NCI-H69 (cell line): ENCODE measurements around the gene HS6ST3.
A peak's percentile ranks its signal among the peaks of the same experiment; 100 is the strongest.

Experiments
- DNase-seq: peaks from one replicate; lab custom pipeline; 2025; lab: John Stamatoyannopoulos, UW

Gene HS6ST3

GRCh38 chr13:96539791-96540190 lies 449.9 kb downstream of the HS6ST3 start:
- no peak for DNase-seq

DNA sequence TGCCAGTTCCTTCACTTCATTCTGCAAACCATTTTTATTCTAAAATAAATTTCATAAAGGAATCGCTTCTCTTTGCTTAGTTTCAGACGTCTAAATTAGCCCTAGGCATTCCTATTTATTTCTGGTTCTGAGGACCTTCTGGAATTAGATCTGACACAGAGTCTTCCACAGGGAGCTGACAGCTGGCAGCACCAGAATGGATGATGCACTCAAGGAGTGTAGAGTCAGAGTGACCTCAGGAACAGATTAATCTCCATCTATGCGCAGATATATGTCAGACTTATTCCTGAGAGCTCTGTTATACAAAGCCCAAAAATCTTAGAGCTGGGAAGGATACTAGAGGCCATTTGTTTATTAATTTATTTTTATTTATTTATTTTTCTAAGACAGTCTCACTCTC lies 450.8 kb downstream of the HS6ST3 start:
- DNase-seq = no peak

DNA sequence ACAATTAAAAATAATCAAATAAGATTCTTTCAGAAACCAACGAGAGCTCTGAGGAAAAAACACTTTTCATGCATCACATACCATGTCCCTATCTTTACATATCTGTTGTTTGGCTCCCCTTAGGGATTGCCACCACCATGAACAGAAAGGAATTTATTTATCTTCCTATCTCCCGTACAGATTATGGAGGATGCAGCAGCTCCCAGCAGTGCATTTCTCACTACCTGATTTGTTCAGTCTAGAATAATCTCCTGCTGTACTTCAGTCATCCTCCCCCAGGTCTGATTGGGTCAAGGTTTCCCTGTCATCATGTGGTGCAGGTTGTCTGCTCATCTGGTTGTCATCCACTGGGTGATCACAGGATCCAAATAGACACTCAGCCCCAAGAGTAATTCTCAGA lies 453.1 kb downstream of the HS6ST3 start:
- no peak for DNase-seq

- no peak for DNase-seq
Observed at GRCh38 chr13:96544957-96545356, 455.1 kb downstream of the HS6ST3 start.

- no peak for DNase-seq
Observed at GRCh38 chr13:96546463-96546862, 456.6 kb downstream of the HS6ST3 start.

DNA sequence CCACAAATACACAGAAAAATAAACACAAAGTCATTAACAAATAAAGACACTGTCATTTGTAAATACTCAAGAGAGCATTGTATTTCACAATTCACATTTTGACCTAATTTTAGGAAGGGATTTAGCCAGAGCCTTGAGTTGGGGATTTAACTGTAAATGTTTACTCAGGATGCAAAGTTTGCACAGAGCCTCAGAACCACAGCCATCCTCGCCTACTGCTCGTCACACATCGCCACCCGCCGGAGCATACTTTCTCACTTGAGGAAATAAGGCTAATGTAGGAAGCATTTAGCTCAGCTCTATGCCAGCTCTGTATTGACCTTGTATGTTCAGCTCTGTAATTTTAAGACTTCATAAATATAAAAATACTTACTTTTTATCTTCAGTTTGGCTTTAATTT lies 461.6 kb downstream of the HS6ST3 start:
- peak; percentile 26 for DNase-seq

DNA sequence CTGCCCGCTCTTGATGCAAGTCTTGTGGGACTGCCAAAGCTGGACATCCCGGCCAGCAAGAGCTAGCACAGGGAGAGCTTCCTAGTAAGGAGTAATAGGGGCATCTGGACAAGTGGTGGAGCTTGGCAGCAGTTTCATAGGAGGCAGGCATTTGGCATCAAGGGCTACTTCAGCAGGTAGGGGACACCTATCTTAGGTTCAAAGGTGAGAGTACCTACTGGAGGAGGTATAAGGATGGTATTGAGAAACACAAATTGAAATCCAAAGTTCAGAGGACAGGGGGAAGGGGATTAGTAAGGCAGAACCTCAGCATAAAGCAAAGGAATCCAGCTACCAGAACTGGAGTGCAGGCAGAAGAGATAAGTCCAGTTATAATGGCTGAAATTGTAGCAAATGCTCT lies 462.7 kb downstream of the HS6ST3 start:
- DNase-seq = no peak

- DNase-seq = no peak
Observed at GRCh38 chr13:96553796-96554195, 463.9 kb downstream of the HS6ST3 start.

DNA sequence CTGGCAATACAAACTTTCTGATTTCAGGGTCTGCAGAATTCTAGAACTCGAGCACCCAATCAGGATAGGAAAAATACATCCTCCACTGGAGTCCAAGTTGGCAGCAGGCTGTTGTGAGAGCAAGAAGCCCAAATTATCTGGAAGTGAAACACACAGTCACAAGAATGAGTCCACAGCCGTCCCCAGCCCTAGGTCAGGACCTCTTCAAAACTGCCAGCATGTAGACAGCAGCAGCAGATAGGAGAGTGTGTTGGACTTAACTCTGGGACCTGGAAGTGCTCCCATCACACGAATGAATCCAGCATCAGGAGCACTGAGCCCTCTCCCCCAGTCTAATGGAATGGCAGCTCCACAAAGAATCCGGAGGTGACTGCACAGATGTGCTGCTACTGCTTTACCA lies 483.7 kb downstream of the HS6ST3 start:
- no peak for DNase-seq

- DNase-seq = no peak
Observed at GRCh38 chr13:96575423-96576320, 485.8 kb downstream of the HS6ST3 start.

GRCh38 chr13:96581741-96582140 lies 491.8 kb downstream of the HS6ST3 start:
- DNase-seq = no peak

GRCh38 chr13:96615252-96615651 lies 525.3 kb downstream of the HS6ST3 start:
- DNase-seq = no peak

DNA sequence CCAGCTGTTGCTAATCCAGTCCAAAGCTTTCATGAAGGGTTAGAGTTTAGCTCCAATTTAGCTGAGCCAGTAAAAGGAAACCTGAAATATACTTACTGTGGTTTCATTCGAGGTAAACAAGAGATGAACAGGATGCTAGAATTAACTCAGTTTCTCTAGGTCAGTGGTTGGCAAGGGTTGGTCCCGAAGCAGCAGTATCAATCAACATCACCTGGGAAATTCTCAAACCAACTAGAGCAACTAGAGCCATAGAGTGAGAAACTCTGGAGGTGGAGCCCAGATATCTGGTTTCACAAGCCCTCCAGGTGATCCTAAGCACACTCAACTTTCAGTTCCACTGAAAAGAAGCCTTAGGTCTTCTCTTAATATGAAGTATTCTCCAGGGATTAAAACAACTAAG lies 527.6 kb downstream of the HS6ST3 start:
- no peak for DNase-seq

GRCh38 chr13:96621634-96622183 lies 531.8 kb downstream of the HS6ST3 start:
- no peak for DNase-seq

GRCh38 chr13:96629331-96629730 lies 539.4 kb downstream of the HS6ST3 start:
- DNase-seq = no peak

- DNase-seq = peak; percentile 14
Observed at GRCh38 chr13:96632536-96633320, 542.8 kb downstream of the HS6ST3 start.

- no peak for DNase-seq
Observed at GRCh38 chr13:96636001-96636709, 546.2 kb downstream of the HS6ST3 start.

- no peak for DNase-seq
Observed at GRCh38 chr13:96637039-96637438, 547.1 kb downstream of the HS6ST3 start.

- no peak for DNase-seq
Observed at GRCh38 chr13:96646101-96646500, 556.2 kb downstream of the HS6ST3 start.

GRCh38 chr13:96646515-96647211 lies 556.8 kb downstream of the HS6ST3 start:
- no peak for DNase-seq

GRCh38 chr13:96650301-96650886 lies 560.5 kb downstream of the HS6ST3 start:
- no peak for DNase-seq
